Suprapubic skin (tissue), 4 donors: Measurements from ENCODE around the gene RNF150.

Experiments used
- EP300 ChIP-seq: sonication (generic); formaldehyde crosslinking; IDR thresholded peaks from one replicate; pipeline ENCODE4 v1.6.1; 2017; ENCODE audit warnings: antibody characterized with exemption
- POLR2A ChIP-seq, 2 donors: fragments of 450-650 bp; IDR thresholded peaks; one replicate each; pipeline ENCODE4 v1.6.1; 2017; ENCODE audit warnings: antibody characterized with exemption in 2 of 2, mild to moderate bottlenecking in 2 of 2, moderate library complexity in 2 of 2
- POLR2AphosphoS5 ChIP-seq, 3 donors: sonication (generic); formaldehyde crosslinking; IDR thresholded peaks; one replicate each; pipeline ENCODE4 v1.6.1; 2017; ENCODE audit warnings: antibody characterized with exemption in 3 of 3
- TF ChIP-seq, protein P1 (sequence below), 2 donors: fragments of 200-600 bp in 1 of 2; fragments of 450-650 bp in 1 of 2; sonication (generic) in 1 of 2; IDR thresholded peaks; one replicate each; pipeline ENCODE4 v1.5.1; 2016 to 2019; ENCODE audit warnings: antibody characterized with exemption in 2 of 2, mild to moderate bottlenecking in 1 of 2, moderate library complexity in 1 of 2

DNA sequence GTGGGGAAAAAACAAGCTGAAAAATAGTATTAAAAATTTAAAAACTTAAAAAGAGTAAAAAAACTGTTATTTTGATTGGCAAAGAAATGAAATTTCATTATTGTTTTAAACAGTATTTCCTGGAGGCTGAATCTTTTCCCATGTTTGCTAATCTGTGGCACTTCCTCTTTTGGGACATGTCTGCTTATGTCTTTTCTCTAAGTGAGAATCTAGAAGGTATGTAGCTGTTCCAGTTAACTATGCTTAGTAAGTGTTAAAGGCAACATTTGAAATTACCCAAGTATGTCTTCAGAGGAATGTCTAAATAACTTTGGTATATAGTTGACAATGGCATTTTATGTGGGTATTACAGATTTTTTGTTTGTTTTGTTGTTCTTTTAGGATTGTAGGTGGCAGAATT lies 295.5 kb downstream of the RNF150 start:
- TF ChIP-seq, protein P1, sequence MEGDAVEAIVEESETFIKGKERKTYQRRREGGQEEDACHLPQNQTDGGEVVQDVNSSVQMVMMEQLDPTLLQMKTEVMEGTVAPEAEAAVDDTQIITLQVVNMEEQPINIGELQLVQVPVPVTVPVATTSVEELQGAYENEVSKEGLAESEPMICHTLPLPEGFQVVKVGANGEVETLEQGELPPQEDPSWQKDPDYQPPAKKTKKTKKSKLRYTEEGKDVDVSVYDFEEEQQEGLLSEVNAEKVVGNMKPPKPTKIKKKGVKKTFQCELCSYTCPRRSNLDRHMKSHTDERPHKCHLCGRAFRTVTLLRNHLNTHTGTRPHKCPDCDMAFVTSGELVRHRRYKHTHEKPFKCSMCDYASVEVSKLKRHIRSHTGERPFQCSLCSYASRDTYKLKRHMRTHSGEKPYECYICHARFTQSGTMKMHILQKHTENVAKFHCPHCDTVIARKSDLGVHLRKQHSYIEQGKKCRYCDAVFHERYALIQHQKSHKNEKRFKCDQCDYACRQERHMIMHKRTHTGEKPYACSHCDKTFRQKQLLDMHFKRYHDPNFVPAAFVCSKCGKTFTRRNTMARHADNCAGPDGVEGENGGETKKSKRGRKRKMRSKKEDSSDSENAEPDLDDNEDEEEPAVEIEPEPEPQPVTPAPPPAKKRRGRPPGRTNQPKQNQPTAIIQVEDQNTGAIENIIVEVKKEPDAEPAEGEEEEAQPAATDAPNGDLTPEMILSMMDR (IDR thresholded peaks at IDR 0.05), result no peak
- TF ChIP-seq POLR2A (IDR thresholded peaks at IDR 0.05), result no peak
- no peak for TF ChIP-seq EP300
- no peak for TF ChIP-seq POLR2AphosphoS5 (IDR thresholded peaks at IDR 0.05)
